CD14-positive monocyte (primary cell): Measurements from ENCODE around the gene SKIDA1. TPM values are rescaled to one million over a fixed set of nuclear protein-coding genes. Genes with fewer than 3 reads are reported as not detected.

ENCODE experiments used
- DNase-seq, 3 donors: peaks; one replicate each; pipeline ENCODE4 v3.0.0-alpha.2; 2011 to 2022
- H2AFZ ChIP-seq: 2 replicates; pipeline ENCODE4 v1.6.0; 2012; ENCODE audit warnings: mild to moderate bottlenecking, low read depth, low read length, inconsistent platforms; ENCODE audit not compliant: insufficient read depth, poor library complexity, severe bottlenecking
- H3K27ac ChIP-seq, 2 donors: 1 replicate in 1 of 2; 2 replicates in 1 of 2; pipeline ENCODE4 v1.5.1; 2012 to 2013; ENCODE audit warnings: low read length in 2 of 2, control low read depth in 1 of 2, inconsistent platforms in 1 of 2, low read depth in 1 of 2, mild to moderate bottlenecking in 1 of 2
- H3K27me3 ChIP-seq, 2 donors: one replicate each; pipeline versions ENCODE4 v1.6.0 to v1.6.1; 2011 to 2013; ENCODE audit warnings: low read length in 2 of 2; ENCODE audit not compliant: control insufficient read depth in 2 of 2, insufficient read depth in 2 of 2
- H3K36me3 ChIP-seq, 2 donors: replicated peaks in 1 of 2; 1 replicate in 1 of 2; 2 replicates in 1 of 2; pipeline versions ENCODE4 v1.5.1 to v1.6.1; 2012 to 2013; ENCODE audit warnings: low read length in 2 of 2, control low read depth in 1 of 2, inconsistent platforms in 1 of 2, mild to moderate bottlenecking in 1 of 2; ENCODE audit not compliant: insufficient read depth in 2 of 2, control insufficient read depth in 1 of 2
- H3K4me1 ChIP-seq, 2 donors: 1 replicate in 1 of 2; 2 replicates in 1 of 2; pipeline versions ENCODE4 v1.5.1 to v1.6.1; 2012 to 2013; ENCODE audit warnings: low read length in 2 of 2, control low read depth in 1 of 2, inconsistent platforms in 1 of 2, mild to moderate bottlenecking in 1 of 2, moderate library complexity in 1 of 2; ENCODE audit not compliant: insufficient read depth in 2 of 2, control insufficient read depth in 1 of 2
- H3K4me2 ChIP-seq: replicated peaks from 2 replicates; pipeline ENCODE3; 2012; ENCODE audit warnings: low read length, moderate library complexity, mild to moderate bottlenecking; ENCODE audit not compliant: poor library complexity, severe bottlenecking; ENCODE audit errors: extremely low read depth
- H3K4me3 ChIP-seq, 3 experiments: fragments of 200-600 bp in 1 of 3; sonication (generic) in 1 of 3; replicated peaks in 1 of 3; 1 replicate in 2 of 3; 2 replicates in 1 of 3; pipeline ENCODE4 v1.5.1; 2011 to 2013; ENCODE audit warnings: low read length in 3 of 3, mild to moderate bottlenecking in 3 of 3, control low read depth in 2 of 3, low read depth in 2 of 3, inconsistent platforms in 1 of 3, moderate library complexity in 1 of 3
- H3K79me2 ChIP-seq: 2 replicates; pipeline ENCODE4 v1.6.0; 2012; ENCODE audit warnings: mild to moderate bottlenecking, control low read depth, inconsistent platforms, low read length, moderate library complexity; ENCODE audit not compliant: insufficient read depth
- H3K9ac ChIP-seq: 2 replicates; pipeline ENCODE4 v1.6.0; 2017; ENCODE audit warnings: low read length, mild to moderate bottlenecking; ENCODE audit not compliant: insufficient read depth, poor library complexity, severe bottlenecking
- H3K9me3 ChIP-seq, 2 donors: replicated peaks in 1 of 2; 1 replicate in 1 of 2; 2 replicates in 1 of 2; pipeline versions ENCODE4 v1.5.1 to v1.6.1; 2012 to 2013; ENCODE audit warnings: low read length in 2 of 2, control low read depth in 1 of 2; ENCODE audit not compliant: control insufficient read depth in 1 of 2, insufficient read depth in 1 of 2
- H4K20me1 ChIP-seq: 2 replicates; pipeline ENCODE4 v1.6.0; 2012; ENCODE audit warnings: mild to moderate bottlenecking, low read length, control low read depth, moderate library complexity; ENCODE audit not compliant: insufficient read depth
- H3K27ac Mint-ChIP-seq, 7 donors: one replicate each; pipeline ENCODE4 v1.8.0; 2020; ENCODE audit warnings: mild to moderate bottlenecking in 7 of 7, mixed read lengths in 7 of 7, moderate library complexity in 6 of 7, inconsistent platforms in 2 of 7
- H3K27me3 Mint-ChIP-seq, 3 donors: one replicate each; pipeline ENCODE4 v1.8.0; 2021 to 2022; ENCODE audit warnings: low read depth in 3 of 3, mild to moderate bottlenecking in 3 of 3, mixed read lengths in 3 of 3, moderate library complexity in 3 of 3, inconsistent platforms in 1 of 3
- H3K36me3 Mint-ChIP-seq, 2 donors: one replicate each; pipeline ENCODE4 v1.8.0; 2020; ENCODE audit warnings: mixed read lengths in 2 of 2, inconsistent platforms in 1 of 2, mild to moderate bottlenecking in 1 of 2
- H3K4me1 Mint-ChIP-seq: one replicate; pipeline ENCODE4 v1.8.0; 2020; ENCODE audit warnings: mild to moderate bottlenecking, mixed read lengths
- H3K4me3 Mint-ChIP-seq, 2 donors: one replicate each; pipeline ENCODE4 v1.8.0; 2020; ENCODE audit warnings: mild to moderate bottlenecking in 2 of 2, mixed read lengths in 2 of 2, moderate library complexity in 1 of 2
- H3K9me3 Mint-ChIP-seq, 7 donors: one replicate each; pipeline ENCODE4 v1.8.0; 2020 to 2022; ENCODE audit warnings: mixed read lengths in 7 of 7, mild to moderate bottlenecking in 6 of 7, moderate library complexity in 6 of 7, inconsistent platforms in 2 of 7
- CTCF ChIP-seq: fragments of 200-600 bp; IDR thresholded peaks from one replicate; pipeline ENCODE4 v1.8.0; 2022; ENCODE audit warnings: antibody characterized with exemption, mild to moderate bottlenecking
- WGBS: methylation state at CpG from one replicate; pipeline ENCODE4 v1.1.5; 2013; ENCODE audit warnings: missing lambda C conversion rate; ENCODE audit not compliant: insufficient coverage; 5-methylcytosine and 5-hydroxymethylcytosine counted together
- intact Hi-C, 2 donors: fragments of 100-400 bp; cut with micrococcal nuclease; formaldehyde crosslinking; loops; one replicate each; pipeline versions ENCODE4 v1.15.0 to v1.15.1; 2023
- polyA plus RNA-seq, 3 donors: library from polyadenylated mRNA; depleted of rRNA in 1 of 3; unstranded in 2 of 3; stranded (reverse) in 1 of 3; fragments of 300-500 nt in 2 of 3; fragments of >200 nt in 1 of 3; fragmentation: Illumina TruSeq in 2 of 3; gene quantifications; 1 replicate in 2 of 3; 2 replicates in 1 of 3; pipeline ENCODE4 v1.2.3, GENCODE V29; 2012 to 2021

The SKIDA1 gene
- polyA plus RNA-seq, 3 donors: 0.04 to 0.15 TPM; not detected in 1

GRCh38 chr10:21518641-21519396, 6.7 kb downstream of the SKIDA1 start:
- peaks cover 54 to 60% of the 10 kb centered on the region in 2 donors for H3K27me3 ChIP-seq
- H4K20me1 ChIP-seq: no peaks in the 10 kb centered on the region
- peaks cover 0 to 15% (median 12%) of the 10 kb centered on the region in 7 donors for H3K9me3 Mint-ChIP-seq
- H3K4me3 ChIP-seq: peak overlapping the region; percentile 24 to 79 (median 57)
- peak overlapping the region; percentile 91 for H3K4me2 ChIP-seq
- H3K9me3 ChIP-seq: peaks cover 4 to 13% of the 10 kb centered on the region in 2 donors
- peaks cover 10 to 21% of the 10 kb centered on the region in 2 donors for H3K36me3 Mint-ChIP-seq
- no peaks in the 10 kb centered on the region for H3K36me3 ChIP-seq
- peak overlapping the region; percentile 6 for H2AFZ ChIP-seq
- DNase-seq: no peak
- no peaks in the 10 kb centered on the region for H3K79me2 ChIP-seq
- peaks cover 35 to 40% of the 10 kb centered on the region in 2 donors for H3K4me1 ChIP-seq
- TF ChIP-seq CTCF: no peak
- H3K27me3 Mint-ChIP-seq: peaks cover 53 to 73% (median 56%) of the 10 kb centered on the region in 3 donors
- intact Hi-C loops: loop anchor here (10.0 kb wide), 2 partner anchors 736 to 826 kb away; partner anchors contain the start of gene SPAG6 (in 1 of the 2)
- no peak overlapping the region for H3K27ac Mint-ChIP-seq
- WGBS: 7% methylated on average over 5 of the region's 16 CpGs
- peaks cover 43% of the 10 kb centered on the region for H3K4me1 Mint-ChIP-seq
- peak overlapping the region; percentile 83 to 97 for H3K4me3 Mint-ChIP-seq
- no peak overlapping the region for H3K9ac ChIP-seq
- H3K27ac ChIP-seq: no peak overlapping the region

GRCh38 chr10:21518149-21518640, 7.3 kb downstream of the SKIDA1 start:
- intact Hi-C loops: loop anchor here (10.0 kb wide), 2 partner anchors 737 to 827 kb away; partner anchors contain the start of gene SPAG6 (in 1 of the 2)
- Histone ChIP-seq H3K4me3 (peak overlapping the region in 1 of 3 experiments; percentile 79), H3K27ac (no peak overlapping the region), H3K79me2 (no peaks in the 10 kb centered on the region), H3K36me3 (no peaks in the 10 kb centered on the region), H3K27me3 (peaks cover 54 to 66% of the 10 kb centered on the region in 2 donors), H4K20me1 (no peaks in the 10 kb centered on the region), H3K9ac (no peak overlapping the region), H3K4me1 (peaks cover 35 to 40% of the 10 kb centered on the region in 2 donors), H3K4me2 (peak overlapping the region; percentile 91), H2AFZ (no peak overlapping the region), H3K9me3 (peaks cover 4 to 13% of the 10 kb centered on the region in 2 donors)
- Mint-ChIP-seq H3K36me3 (peaks cover 10 to 21% of the 10 kb centered on the region in 2 donors), H3K4me1 (peaks cover 43% of the 10 kb centered on the region), H3K4me3 (peak overlapping the region; percentile 83 to 97), H3K27ac (peak overlapping the region in 1 of 7 donors; percentile 50), H3K27me3 (peaks cover 55 to 75% (median 58%) of the 10 kb centered on the region in 3 donors), H3K9me3 (peaks cover 0 to 15% (median 12%) of the 10 kb centered on the region in 7 donors)
- DNase-seq: no peak
- WGBS: 0% methylated on average over 3 of the region's 13 CpGs
- no peak for TF ChIP-seq CTCF
